ENCODE results near the gene IPPK.

The IPPK gene

DNA sequence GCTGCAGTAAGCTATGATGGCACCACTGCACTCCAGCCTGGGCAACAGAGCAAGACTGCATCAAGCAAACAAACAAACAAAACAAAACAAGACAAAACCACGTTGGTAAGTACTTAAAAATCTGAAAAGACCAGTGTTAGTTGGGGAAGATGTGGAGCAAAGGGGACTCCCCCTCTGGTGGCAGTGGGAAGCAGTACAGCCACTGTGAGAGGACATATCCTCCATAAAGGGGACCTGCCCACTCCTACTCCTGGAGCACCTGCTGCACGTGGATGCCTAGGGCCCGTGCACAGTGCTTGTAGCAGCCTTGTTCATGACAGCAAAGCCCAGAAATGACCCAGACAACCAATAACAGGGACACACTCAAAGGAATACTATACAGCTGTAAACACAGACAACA lies 17.0 kb upstream of the IPPK start:
- DNase-seq: no peak

DNA sequence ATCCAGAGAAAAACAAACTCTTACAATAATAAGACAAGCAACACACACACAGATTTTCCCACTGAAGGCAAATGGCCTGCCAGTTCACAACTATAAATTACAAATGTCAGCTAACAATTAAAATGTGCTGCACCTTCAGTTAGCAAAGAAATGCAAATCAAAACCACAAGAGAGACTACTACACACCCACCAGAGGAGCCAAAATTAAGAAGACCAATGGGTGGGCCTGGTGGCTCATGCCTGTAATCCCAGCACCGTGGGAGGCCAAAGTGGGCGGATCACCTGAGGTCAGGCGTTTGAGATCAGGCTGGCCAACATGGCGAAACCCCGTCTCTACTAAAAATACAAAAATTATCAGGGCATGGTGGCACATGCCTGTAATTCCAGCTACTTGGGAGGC lies 15.1 kb upstream of the IPPK start:
- no peak for DNase-seq

DNA sequence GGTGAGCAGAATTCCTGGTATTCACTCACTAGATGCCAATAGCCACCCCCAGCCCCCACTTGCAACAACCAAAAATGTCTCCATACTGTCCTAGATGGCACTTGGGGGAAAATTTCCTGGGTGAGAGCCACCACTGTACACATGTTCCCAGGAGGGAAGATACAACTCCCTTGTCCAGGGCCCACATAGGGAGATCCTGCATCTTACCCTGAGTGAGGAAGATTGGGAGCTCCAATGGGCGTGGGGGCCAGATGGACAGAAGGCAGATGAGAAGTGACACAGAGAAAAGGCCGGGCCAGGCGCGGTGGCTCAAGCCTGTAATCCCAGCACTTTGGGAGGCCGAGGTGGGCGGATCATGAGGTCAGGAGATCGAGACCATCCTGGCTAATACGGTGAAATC lies 12.3 kb upstream of the IPPK start:
- no peak for DNase-seq

DNA sequence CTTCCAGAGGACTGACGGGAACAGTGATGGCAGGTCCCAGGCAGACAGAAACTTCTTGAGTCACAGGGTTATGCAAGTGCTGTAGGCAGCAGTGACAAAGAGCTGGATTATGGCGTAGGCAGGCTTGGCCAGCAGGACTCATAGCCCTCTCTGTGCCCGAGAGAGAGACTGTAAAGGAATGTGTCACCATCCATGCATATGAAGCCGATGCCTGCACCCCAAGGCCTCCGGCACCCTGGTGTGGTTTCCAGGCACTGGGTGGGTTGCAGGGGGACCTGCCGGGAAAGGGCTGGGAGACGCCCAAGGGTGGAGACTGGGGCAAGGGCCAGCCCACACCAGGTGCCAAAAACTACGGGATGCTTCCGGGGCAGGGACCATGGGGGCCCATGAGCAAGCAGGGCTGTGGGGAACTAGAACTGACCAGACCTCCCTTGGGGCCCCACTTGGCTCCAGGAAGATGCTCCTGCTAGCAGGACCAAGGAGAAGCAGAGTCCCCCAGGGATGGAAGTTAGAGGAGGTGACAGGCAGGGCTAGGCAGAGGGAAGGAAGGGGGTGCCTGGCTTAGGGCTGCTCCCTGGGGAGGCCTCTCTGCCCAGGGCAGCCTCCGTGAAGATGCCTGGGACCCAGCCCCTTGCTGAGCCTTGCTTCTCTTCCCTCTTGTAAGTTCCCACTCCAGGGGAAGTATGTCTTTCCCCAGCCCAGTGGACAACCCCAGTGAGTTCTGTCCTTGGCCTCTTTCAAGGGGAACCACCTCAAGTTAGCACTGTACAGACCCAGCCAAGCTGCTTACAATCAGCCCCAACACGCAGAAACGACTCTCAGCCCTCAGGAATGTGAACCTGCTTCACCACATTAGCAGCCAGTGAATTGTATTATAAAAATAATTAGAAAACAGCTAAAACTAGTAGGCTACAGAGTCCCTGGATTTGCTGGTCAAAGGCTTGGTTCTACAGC lies 10.5 kb upstream of the IPPK start:
- DNase-seq: no peak

DNA sequence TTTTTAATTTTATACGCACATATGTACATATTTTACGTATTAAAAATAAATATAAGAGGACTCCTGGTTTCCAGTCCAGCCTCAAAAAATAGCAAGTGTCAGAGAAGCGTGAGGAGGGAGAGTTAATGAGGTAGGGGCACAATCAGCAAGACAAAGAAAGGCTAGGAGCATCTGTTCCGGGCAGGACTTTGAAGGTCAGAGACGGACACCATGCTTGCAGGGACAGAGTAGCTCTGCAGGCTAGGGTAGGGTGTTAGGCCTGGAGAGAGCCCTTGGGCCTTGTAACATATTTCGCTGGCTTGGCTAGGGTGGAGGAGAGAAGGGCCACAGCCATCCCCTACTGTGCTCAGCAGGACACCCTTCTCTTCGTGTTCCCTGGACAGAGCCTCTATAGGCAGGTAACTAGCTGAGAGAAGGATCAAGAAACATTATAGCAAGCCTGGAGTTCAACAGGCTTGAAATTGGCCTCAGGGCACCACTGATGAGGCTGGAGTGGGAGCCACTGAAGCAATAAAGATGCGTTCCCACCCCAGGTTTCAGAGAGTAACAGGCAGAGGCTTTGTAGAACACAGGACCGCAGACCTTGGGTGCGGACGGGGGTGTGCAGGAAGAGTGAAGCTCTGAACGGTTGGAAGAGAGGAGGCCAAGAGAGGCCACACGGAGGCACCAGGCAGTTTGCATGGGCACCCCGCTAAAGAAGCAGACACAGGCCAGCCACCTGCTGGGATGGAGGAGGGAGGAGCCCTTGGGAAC lies 9.7 kb upstream of the IPPK start:
- no peak for DNase-seq

DNA sequence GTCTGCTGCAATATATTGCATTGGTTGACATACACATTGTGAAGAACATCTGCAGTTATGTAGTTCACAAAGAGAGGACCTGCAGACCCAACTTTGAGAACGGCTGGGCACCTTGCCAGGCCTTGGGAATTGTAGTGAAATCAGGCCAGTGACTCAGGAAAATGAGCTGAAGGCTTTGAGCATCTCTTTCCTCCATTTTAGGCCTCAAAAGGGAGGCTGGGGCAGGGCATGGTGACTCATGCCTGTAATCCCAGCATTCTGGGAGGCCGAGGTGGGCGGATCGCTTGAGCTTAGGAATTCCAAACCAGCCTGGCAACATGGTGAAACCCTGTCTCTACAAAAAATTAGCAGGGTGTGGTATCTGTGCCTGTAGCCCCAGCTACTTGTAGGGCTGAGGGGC lies 1.4 kb upstream of the IPPK start:
- DNase-seq: no peak

DNA sequence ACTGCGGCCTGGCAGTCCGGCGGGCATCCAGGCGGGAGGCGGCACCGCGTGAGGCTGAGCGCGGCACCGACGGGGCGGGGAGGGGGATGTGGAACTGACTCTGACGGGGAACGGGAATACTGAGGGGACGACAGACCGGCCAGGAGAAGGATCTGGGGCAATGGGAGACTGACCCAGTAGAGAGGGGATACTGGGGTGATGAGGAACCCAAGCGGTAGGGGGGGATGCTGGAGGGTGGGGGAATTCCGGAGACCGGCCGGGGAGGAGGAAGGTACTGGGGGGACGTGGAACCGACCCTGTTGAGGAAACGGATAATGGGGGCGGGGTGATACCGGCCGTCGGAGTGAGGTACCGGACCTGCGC lies 423 bp downstream of the IPPK start:
- peak; percentile 29 for DNase-seq

DNA sequence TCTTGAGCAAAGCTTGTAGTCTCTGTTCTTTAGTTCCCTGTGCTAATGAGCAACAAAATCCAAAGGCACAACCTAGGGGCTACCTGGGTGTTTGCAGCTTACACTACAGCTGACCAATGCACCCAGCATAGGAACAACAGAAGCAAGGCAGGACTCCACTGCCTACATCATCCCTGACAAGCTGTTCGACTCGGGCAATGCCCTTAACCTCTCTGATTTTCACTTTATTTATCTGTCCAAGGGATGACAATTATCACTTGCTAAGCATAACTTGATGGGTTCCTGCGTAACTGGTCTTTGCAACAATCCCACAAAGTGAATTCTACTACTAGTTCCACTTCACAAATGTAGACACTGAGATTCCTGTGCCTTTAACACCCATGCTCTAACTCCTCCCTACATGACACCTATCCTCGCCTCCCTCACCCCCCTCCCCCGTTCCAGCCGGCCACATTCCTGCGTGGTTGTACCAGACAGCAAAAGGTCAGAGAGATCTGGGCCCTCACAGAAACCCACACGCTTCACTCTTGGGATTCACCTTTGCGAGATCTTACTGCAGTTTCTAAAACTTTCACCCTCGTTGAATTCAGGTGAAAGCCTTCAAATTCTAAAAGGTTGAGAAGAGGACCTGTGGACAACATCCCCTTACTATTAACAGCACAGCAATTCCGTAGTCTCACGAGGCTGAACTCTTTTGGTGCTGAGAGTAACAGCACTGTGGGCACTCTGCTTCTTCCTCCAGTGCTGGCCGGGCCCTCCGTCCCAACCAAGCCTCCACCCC lies 995 bp downstream of the IPPK start:
- peak; percentile 57 for DNase-seq

DNA sequence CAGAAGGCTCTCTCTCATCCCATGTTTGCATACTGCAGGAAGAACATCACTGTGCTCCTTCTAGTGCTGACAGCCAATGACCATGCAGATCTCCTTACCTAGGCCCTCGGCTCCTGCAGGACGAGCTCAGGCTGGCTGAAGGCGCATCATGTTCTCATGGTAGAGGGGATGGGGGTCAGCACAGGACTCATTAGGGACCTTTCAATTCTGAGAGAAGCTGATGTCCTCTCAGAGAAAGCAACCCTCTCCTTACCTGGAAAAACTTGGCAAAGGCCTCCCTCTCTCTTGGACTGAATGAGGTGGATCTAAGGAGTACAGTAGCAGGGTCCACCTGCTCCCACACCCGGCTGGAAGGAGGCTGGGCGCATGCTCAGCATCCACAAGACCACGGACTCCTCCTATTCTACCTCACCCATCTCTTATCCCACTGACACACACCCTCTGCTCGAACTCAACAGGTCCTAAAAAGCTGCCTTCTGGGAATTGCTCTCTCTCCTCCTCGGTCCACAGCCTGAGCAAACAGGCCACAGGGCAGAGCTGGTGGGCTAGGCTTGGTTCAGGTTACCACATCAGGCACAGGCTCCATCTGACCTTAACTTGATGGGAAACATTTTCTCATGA lies 2.9 kb downstream of the IPPK start:
- DNase-seq: no peak

DNA sequence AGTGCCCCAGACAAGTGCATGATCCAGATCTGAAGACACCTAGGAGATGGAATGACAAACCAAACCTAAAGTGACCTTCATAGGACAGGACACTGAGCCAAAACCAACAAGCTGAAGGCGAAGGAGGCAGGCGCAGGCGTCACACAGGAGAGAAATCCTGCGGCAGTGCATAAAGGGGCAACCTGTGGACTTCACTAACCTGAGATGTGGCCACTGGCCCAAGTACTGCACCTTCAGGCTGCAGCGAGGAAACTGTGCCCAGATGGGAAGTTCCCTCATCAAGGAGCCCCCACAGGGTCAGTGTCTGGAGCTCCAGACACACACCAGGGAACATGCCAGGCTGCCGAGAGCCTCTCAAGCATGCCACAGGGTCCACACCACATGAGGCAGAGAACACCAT lies 3.7 kb downstream of the IPPK start:
- DNase-seq: peak; percentile 1

DNA sequence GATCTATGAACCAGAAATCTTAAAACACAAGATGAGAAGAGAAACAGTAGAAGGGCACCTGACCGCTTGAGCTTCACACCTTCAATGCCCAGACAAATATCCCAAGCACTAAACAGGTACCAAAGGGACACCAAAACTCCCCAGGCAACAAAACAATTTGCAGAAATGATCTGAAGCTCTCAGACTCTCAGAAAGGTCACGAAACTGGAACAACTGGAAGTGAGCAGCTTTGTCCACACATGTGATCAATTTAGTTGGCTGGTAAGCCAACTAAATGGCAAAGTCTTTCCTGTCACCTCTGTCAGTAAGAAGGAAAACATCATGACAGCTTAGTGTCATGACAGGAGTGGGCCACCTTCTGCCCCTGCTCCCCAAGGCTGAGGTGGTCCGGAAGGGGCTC lies 4.1 kb downstream of the IPPK start:
- DNase-seq: no peak

DNA sequence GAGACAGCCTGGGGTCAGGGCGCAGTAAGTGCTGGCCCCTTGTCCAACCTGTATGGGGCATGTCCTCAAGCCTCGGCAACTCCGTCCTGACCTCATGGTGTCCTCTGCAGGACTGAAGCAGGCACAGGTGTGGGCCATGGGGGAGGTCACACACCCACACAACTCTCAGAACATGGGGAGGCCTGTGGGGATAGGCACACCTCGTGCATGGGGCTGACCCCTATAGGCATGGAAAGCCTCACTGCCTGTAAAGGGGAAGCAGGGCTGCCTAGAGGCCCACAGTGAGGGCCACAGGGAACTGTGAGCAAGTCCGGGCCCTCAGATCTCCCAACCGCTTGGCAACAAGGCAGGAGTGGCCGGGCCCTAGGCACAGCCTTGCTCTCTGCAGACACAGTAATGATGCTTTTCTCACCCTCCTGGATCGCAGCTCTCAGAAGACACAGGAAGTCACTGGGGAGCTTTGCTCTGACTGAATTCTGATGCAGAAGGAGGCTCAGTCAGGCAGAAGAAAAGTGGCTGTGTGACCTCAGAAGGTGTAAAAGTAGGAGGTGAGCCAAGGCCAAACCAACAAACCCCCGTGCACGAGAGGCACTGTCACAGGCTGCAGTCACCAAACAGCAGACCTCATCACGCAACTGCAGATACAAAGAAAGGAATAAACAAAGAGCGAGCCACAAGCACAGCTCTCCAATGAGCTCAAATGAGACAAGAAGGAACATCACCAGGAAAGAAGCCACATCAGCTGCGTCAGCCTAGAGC lies 5.4 kb downstream of the IPPK start:
- DNase-seq: no peak

DNA sequence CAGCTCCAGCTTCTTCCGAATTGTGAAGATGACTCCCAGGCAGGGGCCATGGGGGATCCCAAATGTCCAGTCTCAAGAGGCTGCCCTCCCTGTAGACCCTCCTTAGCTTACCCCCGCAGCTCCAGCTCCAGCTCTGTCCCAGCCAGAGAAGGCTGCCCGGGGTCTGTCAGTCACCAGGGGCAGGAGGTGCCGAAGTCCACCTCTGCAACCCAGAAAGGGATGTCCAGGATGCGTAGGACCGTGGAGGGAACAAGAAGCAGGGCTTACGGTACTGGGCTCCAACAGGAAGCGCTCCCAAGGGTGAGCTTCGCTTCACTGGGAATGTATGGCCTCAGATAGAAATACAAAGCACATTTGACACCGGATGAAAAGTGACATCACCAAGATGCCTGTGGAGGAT lies 6.0 kb downstream of the IPPK start:
- no peak for DNase-seq

DNA sequence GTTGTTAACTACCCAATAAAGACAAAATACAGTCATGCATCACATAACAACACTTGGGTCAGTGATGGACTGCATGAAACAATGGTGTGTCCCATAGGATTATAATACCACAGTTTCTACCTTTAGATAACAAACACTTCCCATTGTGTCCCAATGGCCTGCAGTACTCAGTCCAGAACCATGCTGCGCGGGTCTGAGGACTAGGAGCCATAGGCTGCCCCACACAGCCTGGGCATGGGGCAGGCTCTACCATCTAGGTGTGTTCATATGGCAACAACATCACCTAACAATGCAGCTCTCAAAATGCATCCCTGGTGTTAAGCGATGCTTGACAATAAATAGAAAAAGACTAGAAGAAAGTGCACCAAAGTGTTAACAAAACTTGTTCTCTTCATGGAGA lies 6.8 kb downstream of the IPPK start:
- no peak for DNase-seq

DNA sequence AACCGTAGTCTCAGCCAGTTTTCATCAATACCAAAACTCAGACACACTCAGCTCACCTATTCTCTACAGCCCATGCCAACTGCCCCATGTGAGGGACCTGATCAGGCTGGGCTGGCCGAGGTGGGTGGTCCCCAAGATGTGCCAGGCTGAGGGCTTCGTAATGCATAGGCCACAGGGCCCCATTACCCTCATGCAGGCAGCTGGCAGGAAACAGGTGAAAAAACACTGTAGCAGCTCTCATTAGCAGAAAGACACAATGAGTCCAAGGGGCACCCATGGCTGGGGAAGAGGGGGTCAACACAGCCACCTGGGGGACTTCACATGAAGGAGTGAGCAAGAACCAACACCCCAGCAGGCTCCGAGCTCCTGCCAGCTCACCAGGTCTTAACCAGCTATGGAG lies 8.2 kb downstream of the IPPK start:
- DNase-seq: no peak

DNA sequence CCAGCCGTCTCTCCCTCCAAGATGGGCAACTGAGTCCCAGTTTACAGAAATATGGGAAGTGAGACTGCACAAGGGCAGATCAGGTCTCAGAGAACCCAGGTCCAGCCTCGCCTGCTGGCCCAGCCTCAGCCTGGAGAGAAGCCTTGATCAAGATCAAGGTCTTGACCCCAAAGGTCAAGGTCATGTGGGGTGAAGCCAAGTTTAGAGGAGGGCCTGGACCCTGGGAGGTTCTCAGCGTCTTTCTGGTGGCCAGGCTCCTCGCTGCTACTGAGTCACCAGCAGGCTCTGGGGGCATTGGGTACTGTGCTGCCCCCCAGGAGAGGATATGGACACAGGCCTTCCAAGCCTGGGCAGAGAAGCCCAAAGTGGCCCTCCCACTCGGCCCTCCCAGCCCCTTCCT lies 8.8 kb downstream of the IPPK start:
- no peak for DNase-seq

DNA sequence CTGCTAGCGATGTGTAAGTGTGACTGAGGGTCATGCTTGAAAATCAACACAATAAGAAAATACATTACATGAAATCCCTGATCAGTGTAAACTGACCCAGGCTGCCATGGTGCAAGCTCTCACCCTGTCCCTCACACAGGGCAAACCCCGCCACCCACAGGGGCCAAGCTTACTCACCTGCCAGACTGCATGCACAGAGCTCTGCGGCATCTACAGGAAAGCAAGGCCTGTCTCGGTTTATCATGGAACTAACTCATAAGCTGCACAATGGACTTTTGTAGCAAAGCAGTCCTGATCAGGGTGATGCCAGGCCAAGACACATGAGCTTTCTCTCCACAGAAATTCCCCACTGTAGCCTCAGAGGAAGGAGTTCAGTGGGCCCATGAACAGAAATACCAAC lies 9.7 kb downstream of the IPPK start:
- DNase-seq: no peak

DNA sequence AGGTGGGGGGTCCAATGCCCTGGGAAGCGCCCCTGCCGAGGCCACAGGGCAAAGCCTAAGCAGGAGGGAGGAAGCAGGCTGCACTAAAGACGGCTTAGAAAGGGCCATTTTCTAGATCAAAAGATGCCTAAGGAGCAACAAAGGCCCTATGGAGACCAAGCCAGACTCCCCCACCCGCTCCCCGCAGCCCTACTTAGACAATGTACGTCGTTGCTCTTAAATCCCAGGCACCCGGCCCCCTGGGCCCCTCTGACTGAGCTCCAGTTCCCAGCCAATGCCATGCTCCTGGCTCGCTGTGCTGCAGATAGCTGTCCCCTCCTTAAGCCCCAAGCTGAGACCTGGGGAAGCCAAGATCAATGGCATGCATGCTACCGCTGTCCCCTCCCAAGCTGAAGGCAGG lies 10.3 kb downstream of the IPPK start:
- DNase-seq: no peak

DNA sequence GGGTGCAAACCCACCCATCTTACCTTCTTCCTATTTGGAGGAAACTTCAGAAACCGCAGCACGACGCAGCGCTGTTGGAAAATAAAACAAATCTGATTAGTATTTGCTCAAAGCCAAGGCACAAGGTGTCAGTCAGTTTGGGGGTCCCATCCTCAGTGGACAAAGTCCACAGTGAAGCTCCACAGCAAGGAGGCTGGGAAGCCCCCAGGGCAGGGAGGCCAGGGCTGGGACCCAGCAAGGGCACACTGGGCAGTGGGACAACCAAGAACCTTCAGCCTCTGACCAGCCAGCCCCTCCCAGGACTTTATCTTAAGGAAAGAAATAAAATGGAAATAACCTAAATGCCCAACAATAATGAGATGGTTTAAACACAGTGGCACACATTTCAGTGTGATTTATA lies 11.3 kb downstream of the IPPK start:
- no peak for DNase-seq

DNA sequence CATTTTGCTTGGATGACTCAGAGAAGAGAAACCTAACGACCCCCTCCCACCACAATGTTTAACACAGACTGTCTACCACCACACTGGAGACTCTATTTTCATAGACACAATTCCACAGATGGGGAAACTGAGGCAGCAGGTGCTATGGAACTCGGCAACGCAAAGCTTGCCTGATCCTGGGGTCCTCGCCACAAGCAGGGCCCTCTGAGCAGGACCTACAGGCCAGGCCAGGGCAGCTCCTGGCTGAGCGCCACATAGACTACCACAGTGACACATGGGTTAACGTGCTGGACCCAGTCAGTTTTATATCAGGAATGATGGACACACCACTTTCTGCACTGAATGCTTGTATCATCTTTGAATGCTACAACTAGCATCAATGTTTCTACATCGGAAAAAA lies 11.8 kb downstream of the IPPK start:
- DNase-seq: no peak

DNA sequence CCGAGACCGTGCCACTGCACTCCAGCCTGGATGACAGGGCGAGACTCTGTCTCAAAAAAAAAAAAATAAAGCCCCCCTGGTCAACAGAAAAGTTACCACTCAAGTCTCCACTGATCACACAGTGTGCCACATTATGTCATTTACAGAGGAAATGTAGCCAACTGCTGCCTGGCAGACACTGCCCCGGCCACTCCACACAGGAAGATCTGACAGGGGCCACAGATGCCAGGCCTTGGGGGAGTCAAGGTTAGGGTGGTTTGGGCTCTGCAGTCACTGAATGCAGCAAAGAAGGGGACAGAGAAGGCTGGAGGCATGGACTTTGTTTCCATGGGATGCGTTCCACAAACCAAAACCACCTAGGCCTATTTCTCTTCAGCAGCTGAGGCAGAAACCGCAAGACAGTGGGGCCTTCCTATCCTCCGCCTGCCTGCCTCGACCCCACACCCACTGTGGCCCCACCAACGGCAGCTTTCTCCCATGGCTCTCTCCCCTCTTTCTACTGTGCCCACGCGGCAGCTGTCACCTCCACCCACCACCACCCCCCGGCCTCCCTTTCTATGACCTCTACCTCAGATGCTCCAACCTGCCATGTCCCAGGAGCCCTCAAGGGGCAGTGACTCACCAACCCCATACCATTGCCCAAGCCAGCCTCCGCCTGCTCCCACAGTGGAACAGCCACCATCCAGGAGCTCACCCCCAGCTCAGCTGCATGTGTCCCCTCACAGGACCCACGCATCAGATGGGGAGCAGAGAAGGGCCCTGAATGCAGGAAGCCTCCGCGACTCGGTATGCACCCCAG lies 12.4 kb downstream of the IPPK start:
- no peak for DNase-seq

DNA sequence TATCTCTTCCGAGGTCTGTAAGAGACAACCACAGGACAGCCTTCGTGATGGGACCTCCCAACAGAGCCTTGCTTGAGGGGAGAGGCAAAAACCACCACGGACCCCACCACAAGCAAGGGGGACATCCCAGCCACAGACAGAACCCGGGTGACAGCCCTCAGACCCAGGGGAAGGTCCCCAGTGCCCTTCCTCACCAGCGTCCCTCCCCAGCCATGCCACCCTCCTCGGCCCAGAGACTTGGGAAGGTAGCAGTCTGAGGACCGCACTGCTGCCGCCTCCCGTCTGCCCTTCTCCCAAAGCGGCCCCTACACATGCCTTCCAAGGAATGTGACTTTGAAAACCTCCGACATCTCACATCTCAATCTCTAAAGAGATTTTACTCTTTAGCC lies 13.4 kb downstream of the IPPK start:
- DNase-seq: no peak

Measured in activated CD8-positive, alpha-beta memory T cell treated with anti-CD3 and anti-CD28 coated beads, Interleukin-2, amount 50 U/mL, for 4 hours (primary cell).